OCI-LY3 (cell line): ENCODE results near the gene DLGAP3.

Source experiments
- EZH2phosphoT487 ChIP-seq: fragments of 200-600 bp; shearing (Covaris generic); IDR thresholded peaks from 2 replicates; pipeline ENCODE4 v1.6.1; 2018; ENCODE audit warnings: antibody characterized with exemption, mixed run types, low read depth
- TF ChIP-seq, protein P1 (sequence below): fragments of 200-600, 300-600 bp; sonication (generic); IDR thresholded peaks from 2 replicates; pipeline ENCODE4 v1.5.1; 2014; ENCODE audit warnings: antibody characterized with exemption, low read length, low read depth

DNA sequence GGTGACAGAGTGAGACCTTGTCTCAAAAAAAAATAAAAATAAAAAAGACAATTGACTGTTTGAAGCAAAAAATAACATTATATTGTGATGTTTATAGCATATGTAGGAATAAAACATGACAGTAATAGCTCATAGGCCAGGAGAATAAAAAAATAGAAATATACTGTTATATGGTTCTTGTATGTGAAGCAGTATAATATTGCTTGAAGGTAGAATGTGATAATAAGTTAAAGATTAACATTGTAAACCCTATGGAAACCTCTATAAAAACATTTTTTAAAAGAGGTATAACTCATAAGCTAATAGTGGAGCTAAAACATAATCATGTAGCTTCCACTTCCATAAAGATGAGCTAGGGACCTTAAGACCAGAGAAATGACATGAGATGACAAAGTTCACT is 113.1 kb downstream of the DLGAP3 start:
- no peak for TF ChIP-seq EZH2phosphoT487
- TF ChIP-seq, protein P1, sequence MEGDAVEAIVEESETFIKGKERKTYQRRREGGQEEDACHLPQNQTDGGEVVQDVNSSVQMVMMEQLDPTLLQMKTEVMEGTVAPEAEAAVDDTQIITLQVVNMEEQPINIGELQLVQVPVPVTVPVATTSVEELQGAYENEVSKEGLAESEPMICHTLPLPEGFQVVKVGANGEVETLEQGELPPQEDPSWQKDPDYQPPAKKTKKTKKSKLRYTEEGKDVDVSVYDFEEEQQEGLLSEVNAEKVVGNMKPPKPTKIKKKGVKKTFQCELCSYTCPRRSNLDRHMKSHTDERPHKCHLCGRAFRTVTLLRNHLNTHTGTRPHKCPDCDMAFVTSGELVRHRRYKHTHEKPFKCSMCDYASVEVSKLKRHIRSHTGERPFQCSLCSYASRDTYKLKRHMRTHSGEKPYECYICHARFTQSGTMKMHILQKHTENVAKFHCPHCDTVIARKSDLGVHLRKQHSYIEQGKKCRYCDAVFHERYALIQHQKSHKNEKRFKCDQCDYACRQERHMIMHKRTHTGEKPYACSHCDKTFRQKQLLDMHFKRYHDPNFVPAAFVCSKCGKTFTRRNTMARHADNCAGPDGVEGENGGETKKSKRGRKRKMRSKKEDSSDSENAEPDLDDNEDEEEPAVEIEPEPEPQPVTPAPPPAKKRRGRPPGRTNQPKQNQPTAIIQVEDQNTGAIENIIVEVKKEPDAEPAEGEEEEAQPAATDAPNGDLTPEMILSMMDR = no peak
